Dermis blood vessel endothelial cell (primary cell): ENCODE results near the gene DUSP15. TPM values are rescaled to one million over a fixed set of nuclear protein-coding genes. Genes with fewer than 3 reads are reported as not detected.

ENCODE experiments used
- DNase-seq: peaks from one replicate; pipeline ENCODE4 v3.0.0; 2010
- total RNA-seq: library from RNA; depleted of rRNA; stranded (reverse); fragments of >200 nt; gene quantifications from 2 replicates; pipeline ENCODE4 v1.2.3, GENCODE V29; 2014

Gene DUSP15
- total RNA-seq, 1 donor from 2014 or later = 0.34 TPM

DNA sequence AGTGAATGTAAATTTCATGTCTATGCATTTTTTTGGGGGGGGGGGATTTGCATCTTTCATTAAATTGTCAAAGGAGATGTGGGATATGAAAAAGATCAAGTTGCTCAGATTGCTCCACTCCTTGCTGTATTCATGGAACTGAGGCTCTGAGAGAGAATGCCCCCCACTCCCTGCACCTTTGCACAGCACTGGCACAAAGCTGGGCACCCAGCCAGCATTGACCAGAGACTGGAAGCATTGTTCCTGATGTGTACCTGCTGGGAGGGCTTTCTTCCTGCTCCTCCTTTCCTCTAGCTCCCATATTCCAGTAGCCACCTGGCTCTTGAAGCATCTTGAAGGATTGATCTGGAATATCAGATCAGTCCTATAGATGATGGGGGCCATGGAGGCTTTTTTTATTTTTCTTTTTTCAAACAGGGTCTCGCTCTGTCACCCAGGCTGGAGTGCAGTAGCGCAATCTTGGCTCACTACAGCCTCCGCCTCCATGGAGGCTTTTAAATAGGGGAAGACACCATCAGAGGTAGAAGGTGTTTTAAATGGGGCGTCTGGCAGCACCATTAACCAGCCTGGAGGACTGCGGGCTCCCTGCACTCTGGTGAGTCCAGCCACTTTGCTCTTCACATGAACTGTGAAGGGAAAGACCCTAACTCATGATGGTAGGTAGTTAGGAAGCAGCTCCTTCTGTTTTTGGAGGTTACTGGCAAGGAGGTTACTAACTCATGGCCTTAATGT lies 10.9 kb downstream of the DUSP15 start:
- DNase-seq = no peak

DNA sequence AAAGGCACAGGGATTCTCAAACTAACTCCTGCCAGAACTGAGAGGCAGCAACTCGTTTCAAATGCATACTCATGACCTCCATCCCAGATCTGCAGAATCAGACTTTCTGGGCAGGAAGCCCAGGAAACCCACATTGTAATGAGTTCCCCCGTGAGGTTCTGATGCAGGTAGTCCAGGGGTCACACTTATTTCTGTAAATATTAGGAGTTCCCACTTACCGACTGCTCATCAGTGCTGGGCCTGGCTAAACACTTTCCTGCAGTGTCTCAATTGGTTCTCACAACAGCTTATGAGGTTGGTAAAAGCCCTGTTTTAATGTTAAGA lies 11.6 kb downstream of the DUSP15 start:
- no peak for DNase-seq

DNA sequence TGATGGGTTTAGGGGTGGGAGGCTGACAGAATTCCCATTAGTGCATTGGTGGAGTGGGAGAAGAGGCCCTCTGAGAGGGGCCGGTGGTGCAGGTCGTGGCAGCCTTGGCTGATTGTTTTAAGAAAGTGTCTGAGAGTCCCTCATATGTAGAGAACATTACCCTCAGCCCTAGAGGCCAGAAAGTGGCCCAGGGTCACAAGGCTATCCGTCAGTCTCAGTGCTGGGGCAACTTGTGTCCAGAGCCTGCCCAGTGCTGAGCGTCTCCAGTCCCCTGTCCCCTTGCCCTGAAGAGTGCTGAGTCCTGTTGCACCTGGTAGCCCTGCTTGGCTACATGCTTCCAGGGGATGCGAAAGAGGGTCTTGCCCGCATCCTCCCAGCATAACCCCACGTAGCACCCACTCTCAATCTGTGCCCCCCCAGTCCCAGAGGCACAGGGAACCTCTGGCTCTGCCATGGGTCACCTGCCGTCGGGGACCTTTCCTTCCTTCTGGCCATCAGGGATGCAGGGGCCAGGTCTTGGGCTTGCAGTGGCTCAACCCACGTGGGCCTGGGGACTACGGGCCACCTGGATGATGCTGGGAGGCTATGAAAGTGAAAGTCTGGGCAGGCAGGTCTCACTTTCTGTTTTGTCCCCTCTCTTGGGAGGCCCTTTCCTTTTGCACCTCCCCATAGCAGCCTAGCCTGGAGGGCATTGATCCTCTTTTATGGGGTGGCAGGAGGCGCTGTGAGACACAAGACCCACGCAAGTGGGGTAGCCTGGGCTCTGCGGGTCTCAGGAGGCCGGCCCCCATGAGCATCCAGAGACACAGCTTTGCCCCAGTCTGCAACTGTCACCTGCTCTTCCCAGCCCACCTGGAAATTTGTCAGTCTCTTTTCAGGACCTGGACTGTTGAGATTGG lies 12.2 kb downstream of the DUSP15 start:
- no peak for DNase-seq

DNA sequence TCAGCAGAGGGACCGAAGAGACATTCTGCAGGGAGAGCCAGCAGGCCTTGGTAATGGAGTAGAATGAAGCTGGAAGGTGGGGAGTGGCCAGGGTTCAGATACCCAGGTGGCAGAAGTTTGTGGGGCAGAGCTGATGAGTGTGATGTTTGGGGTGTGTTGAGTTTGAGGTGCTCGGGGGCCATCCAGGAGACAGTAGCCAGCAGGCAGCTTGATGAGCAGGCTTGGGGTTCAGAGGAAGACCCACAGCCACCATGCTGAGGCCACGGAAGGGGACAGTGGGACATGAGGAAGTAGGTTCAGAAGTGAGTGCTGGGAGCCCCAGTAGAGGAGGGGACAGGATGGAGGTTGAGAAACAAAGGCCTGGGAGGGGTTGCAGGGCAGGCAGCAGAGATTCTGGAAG lies 13.8 kb downstream of the DUSP15 start:
- DNase-seq = no peak

DNA sequence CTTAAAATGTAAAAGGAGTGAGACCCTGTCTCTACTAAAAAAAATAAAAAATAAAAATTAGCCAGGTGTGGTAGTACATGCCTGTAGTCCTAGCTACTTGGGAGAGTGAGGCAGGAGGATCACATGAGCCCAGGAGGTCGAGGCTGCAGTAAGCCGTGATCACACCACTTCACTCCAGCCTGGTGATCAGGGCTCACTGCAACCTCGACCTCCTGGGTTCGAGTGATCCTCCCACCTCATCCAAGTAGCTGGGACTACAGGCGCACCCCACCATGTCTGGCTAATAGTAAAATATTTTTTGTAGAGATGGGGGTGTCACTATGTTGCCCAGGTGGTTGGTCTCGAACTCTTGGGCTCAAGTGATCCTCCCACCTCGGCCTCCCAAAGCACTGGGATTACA lies 16.8 kb downstream of the DUSP15 start:
- DNase-seq = no peak

DNA sequence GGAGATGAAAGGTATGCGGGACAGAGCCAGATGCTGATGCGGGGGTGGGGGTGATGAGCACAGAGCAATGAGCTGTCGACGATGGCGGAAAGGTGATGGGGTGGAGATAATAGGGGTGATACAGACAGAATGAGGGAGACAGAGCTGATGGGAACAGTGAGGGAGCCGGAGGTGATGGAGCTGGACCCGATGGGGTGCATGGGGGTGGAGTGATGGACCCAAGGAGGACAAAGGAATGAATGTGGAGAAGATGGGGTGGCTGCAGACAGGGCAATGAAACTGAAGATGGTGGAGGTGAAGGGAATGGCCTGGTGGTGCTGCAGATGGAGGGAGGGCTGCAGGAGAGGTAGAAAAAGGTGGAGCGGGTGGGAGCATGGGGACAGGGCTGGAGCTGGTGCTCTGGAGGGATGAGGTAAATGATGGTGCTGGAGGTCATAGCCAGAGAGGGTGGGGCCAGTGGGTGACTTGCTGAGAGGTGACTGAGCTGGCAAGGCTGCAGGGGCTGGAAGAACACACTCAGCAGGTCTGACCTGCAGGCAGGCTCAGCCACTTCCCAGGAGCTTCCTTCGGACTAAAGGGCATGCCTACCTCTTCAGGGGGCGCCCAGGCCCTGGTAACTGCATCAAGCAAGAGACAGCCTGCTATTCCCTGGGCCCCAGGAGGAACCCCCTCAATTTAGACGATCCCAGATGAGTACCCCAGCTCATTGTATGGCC lies 18.9 kb downstream of the DUSP15 start:
- no peak for DNase-seq

DNA sequence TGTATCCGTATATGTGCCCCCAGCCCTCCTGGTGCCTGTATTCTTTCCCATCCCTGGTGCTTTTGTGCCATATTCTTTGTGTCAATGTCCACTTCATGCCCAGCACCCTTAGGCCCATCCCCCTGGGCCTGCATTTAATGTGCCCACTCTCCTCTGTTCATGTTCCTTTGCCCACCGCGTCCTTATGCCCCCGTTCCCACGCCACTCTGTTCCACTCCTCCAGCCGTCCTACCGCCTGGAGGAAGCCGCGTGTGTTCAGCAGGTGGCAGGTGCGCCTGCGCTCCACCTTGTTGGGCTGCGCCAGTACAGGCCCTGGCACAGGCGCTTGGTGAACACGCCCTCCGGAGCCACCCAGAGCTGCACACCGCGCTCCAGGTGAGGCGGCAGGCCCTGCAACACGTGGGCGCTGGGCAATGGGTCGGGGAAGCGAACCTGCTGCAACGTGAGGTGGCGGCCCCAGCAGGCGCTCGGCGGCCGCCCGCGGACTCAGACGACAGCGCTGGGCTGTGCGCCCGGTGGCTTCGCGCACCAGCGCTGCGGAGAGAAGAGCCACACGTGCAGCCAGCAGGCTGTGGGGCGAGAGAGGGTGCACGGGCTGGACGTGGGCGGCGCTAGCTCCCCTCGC lies 20.9 kb downstream of the DUSP15 start:
- no peak for DNase-seq

DNA sequence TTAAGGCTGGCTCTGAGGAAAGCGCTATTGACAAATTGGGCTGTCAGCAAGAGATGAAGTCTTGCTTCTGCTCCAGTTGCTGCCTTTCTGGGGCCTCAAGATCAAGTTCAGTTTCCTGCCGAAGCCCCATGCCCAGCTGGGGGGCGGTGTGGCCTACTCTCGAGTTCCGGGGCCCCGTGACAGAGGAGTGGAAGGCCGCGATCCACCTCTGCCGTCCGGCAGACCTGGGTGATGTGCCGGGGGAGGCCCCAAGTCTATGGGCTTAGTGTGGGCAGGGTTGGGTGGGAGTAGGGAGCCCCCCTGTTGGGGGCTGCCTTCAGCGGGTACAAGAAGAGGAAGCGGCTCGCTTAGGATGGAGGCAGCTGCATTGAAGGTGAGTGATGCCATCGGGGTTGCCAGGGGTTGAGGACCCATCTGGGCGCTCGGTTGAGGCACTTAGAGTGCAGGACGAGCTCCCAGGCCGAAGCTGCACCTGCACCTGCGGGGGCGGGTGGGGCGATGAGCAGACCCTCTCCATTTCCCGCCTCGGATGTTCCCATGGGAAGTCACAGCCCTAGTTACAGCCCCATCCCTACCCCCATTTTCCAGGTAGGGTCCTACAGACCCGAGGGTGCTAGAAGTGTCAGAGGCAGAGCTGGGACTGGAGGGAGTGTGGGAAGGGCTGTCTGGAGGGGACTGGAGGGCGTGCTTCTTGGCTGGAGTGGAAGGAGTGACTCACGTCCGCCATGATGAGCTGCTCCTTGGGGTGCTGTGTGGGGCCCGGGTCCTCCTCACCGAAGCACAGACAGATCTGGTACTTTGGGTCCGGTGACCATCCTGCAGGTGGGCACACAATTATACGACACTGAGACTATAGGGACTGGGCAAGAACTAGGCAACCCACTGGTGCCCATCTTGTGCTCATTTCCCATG lies 22.0 kb downstream of the DUSP15 start:
- DNase-seq = no peak

DNA sequence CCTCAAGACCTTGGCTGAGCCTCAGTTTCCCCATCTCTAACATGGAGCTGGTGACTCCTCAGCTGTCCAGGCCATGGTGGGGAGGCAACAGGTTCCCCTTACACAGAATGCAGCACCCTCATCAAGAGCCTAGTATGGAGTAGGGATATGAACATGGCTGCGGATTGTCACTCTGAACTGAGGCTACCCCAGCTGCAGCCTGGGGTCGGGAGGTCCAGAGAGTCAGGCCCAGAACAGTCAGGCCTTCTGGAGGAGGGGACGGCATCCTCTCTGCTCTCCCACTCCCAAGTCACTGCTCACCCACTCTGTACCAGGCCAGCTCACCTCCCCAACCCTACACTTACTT lies 23.6 kb downstream of the DUSP15 start:
- DNase-seq = no peak

DNA sequence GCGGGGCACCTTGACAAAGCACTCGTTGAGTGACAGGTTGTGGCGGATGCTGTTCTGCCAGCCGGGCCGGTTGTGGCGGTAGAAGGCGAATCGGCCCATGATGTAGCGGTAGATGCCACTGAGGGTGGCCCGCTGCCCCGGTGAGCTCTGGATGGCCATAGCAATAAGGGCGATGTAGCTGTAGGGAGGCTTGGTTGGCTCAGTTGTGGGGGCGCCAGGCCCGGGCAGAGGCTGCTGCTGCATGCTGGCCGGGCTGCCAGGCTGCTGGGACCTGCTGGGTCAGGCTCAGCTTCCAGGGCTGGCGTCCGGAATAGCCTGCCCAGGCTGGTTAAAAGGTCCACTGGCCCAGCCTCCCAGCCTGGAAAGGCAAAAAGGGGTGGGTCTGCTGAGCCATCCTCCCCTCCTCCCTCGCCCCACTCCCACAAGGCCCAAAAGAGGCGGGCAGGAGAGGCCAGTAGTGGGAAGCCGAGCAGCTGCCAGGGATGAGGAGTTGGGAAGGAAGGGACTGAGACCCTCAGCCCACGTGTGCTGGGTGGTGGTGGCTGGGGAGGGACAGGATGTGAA lies 24.9 kb downstream of the DUSP15 start, which contains the start of gene FOXS1:
Gene FOXS1 (minus strand): TSS at position 305 of the 564 bp plus-strand sequence. CDS start 62 bp downstream, at position 243.
- no peak for DNase-seq

DNA sequence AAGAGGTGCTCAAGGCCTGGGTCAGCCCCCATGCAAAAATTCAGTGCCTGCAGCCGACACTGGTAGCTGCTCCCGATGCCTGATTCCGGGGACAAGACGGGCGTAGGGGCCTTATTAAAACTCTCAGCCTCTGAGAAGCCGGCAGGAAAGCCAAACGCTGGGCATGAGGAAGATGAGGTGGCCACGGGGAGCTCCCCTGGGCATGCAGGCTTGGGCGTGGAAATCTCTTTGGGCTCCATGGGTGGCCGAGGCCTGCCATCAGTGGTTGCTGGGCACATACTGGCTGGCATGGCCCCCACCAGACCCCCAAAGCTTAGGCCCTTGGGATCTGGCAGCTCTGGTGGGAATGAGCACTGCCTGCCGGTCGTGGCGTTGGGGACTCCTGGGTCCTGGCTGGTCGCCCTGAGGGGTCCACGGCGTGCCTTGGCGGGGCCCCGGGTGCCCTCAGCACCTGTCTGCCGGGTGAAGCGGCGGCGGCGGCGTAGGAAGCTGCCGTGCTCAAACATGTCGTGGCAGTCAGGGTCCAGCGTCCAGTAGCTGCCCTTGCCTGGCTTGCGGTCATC lies 25.5 kb downstream of the DUSP15 start:
- no peak for DNase-seq

DNA sequence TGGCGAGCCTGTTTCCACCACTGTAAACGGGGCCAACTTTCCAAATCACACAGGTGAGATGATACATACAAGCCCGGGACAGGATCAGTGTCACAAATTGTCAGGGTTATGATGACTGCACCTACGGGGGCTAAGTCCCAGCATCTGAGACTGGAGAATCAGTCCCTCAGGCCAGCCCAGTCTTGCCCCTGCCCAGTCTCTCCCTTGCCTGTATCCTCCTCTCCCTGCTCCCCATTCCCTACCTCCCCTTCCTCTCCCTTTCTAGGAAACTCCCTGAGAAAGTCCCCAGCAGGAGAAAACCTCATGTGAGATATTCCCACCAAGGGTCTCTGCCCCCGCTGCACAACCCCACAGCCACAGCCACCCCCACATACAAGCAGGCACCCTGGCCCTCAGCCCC lies 26.4 kb downstream of the DUSP15 start:
- no peak for DNase-seq

DNA sequence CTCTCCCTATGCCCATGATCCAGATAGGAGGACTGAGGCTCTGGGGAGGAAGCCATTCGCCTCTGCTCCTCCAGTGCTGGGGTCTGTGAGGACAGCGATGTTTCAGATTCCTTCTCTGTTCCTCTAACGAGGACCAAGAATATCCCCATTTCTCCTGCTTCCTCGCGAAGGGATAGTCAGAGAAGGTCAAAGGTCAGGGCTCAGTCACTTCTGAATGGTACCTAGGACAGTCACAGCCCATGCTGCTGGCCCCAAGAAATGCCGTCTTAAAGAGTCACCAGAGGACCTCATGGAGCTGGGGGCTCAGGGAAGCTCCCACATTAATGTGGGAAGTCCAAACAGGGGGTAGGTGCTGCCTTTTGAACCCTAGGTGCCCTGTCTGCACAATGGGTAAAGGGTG lies 27.0 kb downstream of the DUSP15 start:
- no peak for DNase-seq

DNA sequence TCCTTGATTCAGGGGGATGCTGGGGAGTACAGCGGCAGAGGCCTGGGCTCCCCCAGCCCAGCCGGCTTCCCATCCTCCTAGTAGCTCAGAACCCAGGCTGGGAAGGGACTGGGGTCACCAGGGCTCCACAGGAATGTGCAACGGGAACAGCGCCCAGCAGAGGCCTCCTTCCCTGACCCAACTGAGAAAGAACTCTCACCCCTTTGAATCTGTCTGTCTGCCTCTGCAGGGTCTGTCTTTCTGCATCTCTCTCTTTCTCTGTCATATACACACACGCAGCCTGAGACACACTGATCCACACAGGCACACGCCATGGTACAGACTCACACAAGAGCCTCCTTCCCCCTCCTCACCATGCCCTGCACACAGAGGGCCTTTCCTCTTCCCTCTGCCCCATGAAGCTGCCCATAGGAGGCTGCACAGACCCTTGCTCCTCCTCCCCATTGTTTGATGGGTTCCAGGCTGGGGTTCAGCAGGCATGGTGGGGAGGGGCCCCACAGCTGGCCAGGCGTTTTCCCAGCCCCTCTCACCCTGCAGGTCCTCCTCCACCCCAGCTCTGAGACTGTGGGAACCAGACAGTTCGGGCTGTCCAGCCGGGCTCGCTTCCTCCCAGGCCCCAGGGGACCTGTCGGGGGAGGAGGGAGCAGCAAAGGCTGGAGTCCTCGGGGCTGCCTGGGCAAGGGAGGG lies 27.7 kb downstream of the DUSP15 start:
- peak; percentile 54 for DNase-seq

DNA sequence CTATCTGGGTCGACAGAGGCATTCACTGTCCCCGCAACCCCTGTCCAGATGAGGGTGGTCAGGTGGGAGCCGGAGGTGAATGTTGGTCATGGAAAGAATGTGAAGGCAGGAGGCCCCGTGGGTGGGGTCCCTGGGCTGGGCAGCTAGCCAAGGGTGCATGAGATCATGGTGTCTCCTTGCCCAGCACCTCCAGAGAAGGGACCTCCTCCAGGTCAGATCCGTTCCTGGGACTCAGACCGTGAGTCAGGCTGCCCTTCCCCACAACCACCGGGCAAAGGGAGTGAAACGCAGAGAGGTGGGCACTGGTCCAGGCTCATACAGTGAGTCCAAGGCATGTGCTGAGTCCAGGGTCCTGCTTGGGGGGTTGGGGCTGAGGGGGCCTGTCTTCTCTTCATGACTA lies 28.4 kb downstream of the DUSP15 start:
- DNase-seq = peak; percentile 69

DNA sequence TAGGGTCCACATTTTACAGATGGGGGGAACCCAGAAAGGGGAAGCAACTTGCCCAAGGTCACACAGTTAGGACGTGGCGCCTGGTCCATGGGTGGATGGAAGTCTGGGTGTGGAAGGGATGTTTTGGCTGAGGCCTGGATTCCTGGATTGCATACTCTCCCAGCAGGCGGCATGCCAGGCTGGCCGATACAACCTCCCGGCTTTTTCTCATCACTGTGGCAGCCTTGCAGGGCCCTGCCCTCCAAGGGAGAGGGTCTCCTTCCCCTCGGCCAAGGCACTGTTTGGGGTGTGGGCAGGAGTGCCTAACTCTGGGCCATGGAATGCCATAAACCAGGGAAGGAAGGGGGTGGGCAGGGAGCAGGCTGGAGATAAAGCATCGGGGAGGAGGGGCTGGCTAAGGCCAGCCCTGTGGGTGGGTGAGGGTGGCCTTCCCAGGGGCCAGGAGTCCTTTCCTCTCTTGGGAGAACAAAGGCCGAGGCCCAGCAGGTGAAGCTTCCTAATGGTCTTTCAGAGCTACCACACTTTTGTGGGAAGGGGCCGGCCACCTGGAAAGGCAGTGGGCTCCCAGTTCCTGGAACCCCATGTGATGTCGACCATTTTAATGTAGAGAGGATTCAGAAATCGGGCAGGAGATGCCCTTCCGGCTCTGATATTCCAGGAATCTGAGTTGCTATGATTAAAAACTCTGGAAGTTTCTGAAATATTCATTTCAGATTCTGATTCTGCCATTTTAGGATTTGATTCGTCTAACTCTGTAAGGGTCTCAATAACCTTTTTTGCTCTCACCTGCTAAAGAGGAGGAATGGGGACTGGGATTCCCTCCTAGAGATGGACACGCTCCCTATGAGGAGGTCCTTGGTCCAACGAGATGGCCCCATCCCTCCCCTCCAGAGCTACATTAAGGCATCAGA lies 29.2 kb downstream of the DUSP15 start:
- DNase-seq = no peak

DNA sequence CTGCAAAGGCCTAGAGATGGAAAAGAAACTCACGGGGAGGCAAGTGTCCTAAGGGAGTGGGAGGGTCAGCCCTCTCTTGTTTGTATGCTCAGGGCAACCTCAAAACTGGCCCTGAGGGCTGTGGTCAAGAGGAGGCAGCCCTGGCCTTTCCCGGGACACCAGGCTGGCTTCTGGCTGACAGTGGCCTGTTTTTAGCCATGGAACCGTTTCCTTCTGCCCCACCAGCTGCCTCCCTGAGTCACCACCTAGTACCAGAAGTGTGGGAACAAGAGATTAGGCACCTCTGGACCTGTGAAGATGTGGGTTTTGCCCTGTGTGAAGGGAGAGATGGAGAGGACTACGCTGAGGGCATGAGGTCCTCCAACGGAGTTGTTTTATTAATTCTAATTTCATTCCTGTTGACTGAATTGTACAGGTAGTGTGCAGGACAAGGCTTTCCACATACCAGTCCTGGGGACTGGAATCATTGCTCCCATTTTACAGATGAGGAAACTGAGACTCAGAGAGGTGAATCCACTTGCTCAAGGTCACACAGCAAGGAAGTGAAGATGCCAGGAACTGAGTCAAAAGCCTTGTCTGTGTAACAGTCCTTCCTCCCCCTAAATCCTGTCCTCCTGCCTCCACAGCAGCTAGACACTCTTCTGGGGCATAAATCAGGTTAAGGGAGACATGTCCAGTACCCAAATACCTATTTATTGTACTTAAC lies 30.4 kb downstream of the DUSP15 start:
- DNase-seq = peak; percentile 34

DNA sequence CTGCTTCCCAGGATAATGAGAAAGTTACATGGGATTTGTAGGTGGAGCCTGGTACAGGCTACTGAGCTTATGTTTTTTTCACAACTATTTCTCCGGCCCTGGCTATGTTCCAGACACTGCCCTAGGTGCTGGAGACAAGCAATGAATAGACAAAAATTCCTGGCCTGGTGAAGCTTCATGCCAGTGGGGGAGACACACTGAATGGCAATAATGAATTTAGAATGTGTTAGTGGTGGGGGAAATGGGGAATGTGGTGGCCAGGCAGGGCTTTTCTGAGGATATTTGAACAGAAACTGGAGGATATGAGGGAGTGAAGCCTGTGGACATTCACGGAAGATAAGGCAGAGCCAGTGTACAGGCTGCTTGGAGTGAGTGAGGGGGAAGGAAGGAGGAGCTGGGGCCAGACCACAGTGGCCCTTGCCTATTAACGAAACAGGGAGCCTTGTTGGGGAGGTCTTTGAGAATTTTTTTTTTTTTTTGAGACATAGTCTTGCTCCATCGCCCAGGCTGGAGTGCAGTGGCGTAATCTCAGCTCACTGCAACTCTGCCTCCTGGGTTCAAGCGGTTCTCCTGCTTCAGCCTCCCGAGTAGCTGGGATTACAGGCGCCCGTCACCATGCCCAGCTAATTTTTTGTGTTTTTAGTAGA lies 31.6 kb downstream of the DUSP15 start:
- DNase-seq = peak; percentile 43
